Measurements from ENCODE around the gene CLCN3. TPM values are rescaled to one million over a fixed set of nuclear protein-coding genes. Genes with fewer than 3 reads are reported as not detected.
"Not testable (repeated sequence)": the region's sequence is repeated elsewhere in the genome, so short reads cannot be mapped to it uniquely, and the experiment has no call there.

The CLCN3 gene
- total RNA-seq, 2 donors from 2014 or later, result 17.0 to 23.3 TPM

- intact Hi-C loops (cut with DNase I), result no loop called here
These were observed 55.4 kb downstream of the CLCN3 start for GRCh38 chr4:169675825-169676224.

GRCh38 chr4:169677150-169677748 is 56.9 kb downstream of the CLCN3 start:
- no peak for DNase-seq (ENCODE audit: low spot score)
- intact Hi-C loops (cut with DNase I), result no loop called here

More at GRCh38 chr4:169675825-169676224, 55.4 kb downstream of the CLCN3 start:
- no peak for DNase-seq (ENCODE audit: low spot score)

GRCh38 chr4:169678486-169678885 is 58.1 kb downstream of the CLCN3 start:
- DNase-seq (ENCODE audit: low spot score); intact Hi-C loops (cut with DNase I): not testable (repeated sequence)

- intact Hi-C loops (cut with DNase I), result not testable (repeated sequence)
- peak; percentile 66 for DNase-seq (ENCODE audit: low spot score)
These were observed 58.7 kb downstream of the CLCN3 start for GRCh38 chr4:169678951-169679591.

- DNase-seq (ENCODE audit: low spot score), result no peak
- intact Hi-C loops (cut with DNase I), result loop anchor here in 1 of 2 donors (2.0 kb wide), 1 partner anchor 46 kb away; no protein-coding TSS in a partner anchor
These were observed 62.1 kb downstream of the CLCN3 start for GRCh38 chr4:169682372-169683047.

- intact Hi-C loops (cut with DNase I), result no loop called here
- DNase-seq (ENCODE audit: low spot score), result no peak
These were observed 69.3 kb downstream of the CLCN3 start for GRCh38 chr4:169689681-169690080.

- intact Hi-C loops (cut with DNase I), result no loop called here
These were observed 70.4 kb downstream of the CLCN3 start for GRCh38 chr4:169690787-169691186.

GRCh38 chr4:169698331-169698730 is 78.0 kb downstream of the CLCN3 start:
- DNase-seq (ENCODE audit: low spot score), result no peak
- intact Hi-C loops (cut with DNase I), result no loop called here

More at GRCh38 chr4:169690787-169691186, 70.4 kb downstream of the CLCN3 start:
- no peak for DNase-seq (ENCODE audit: low spot score)

- intact Hi-C loops (cut with DNase I), result no loop called here
- DNase-seq (ENCODE audit: low spot score), result no peak
These were observed 87.7 kb downstream of the CLCN3 start for GRCh38 chr4:169707958-169708643.

GRCh38 chr4:169715826-169716225 is 95.4 kb downstream of the CLCN3 start:
- intact Hi-C loops (cut with DNase I), result no loop called here
- no peak for DNase-seq (ENCODE audit: low spot score)

GRCh38 chr4:169716677-169717076 is 96.3 kb downstream of the CLCN3 start:
- DNase-seq (ENCODE audit: low spot score), result no peak
- intact Hi-C loops (cut with DNase I), result no loop called here

- intact Hi-C loops (cut with DNase I), result no loop called here
These were observed 100.2 kb downstream of the CLCN3 start for GRCh38 chr4:169720529-169720928.

GRCh38 chr4:169723207-169723965 is 103.0 kb downstream of the CLCN3 start:
- no peak for DNase-seq (ENCODE audit: low spot score)
- intact Hi-C loops (cut with DNase I), result no loop called here

More at GRCh38 chr4:169720529-169720928, 100.2 kb downstream of the CLCN3 start:
- no peak for DNase-seq (ENCODE audit: low spot score)

- intact Hi-C loops (cut with DNase I), result no loop called here
- no peak for DNase-seq (ENCODE audit: low spot score)
These were observed 103.9 kb downstream of the CLCN3 start for GRCh38 chr4:169724260-169724659.

GRCh38 chr4:169727616-169728015 is 107.2 kb downstream of the CLCN3 start:
- intact Hi-C loops (cut with DNase I), result no loop called here
- no peak for DNase-seq (ENCODE audit: low spot score)

GRCh38 chr4:169730564-169730963 is 110.2 kb downstream of the CLCN3 start:
- DNase-seq (ENCODE audit: low spot score), result no peak
- intact Hi-C loops (cut with DNase I), result no loop called here

GRCh38 chr4:169738604-169739003 is 118.2 kb downstream of the CLCN3 start:
- DNase-seq (ENCODE audit: low spot score); intact Hi-C loops (cut with DNase I): not testable (repeated sequence)

GRCh38 chr4:169741569-169741968 is 121.2 kb downstream of the CLCN3 start:
- DNase-seq (ENCODE audit: low spot score), result no peak
- intact Hi-C loops (cut with DNase I), result no loop called here

- intact Hi-C loops (cut with DNase I), result no loop called here
- DNase-seq (ENCODE audit: low spot score), result no peak
These were observed 124.2 kb downstream of the CLCN3 start for GRCh38 chr4:169744601-169745000.
